K562 treated with DMSO at 1 percent for 12 hours (cell line): ENCODE results near the gene TMEM120B. TPM values are rescaled to one million over a fixed set of nuclear protein-coding genes. Genes with fewer than 3 reads are reported as not detected.

Source experiments
- total RNA-seq: library from RNA; unstranded; fragments of 300-600 nt; gene quantifications from 2 replicates; pipeline ENCODE4 v1.2.3, GENCODE V29; 2022; ENCODE audit not compliant: insufficient read depth

The TMEM120B gene
- 5.4 and 11.5 TPM in 2 replicates for total RNA-seq

GRCh38 chr12:121712461-121713256 lies at the start of gene TMEM120B:
Gene TMEM120B (plus strand): TSS chr12:121712752. CDS start chr12:121712896, 144 bp downstream.

GRCh38 chr12:121669521-121669900 lies 43.0 kb upstream of the TMEM120B start, which contains the start of gene MORN3:
Gene MORN3 (minus strand): TSS chr12:121669654. CDS start chr12:121669483, 171 bp downstream.

GRCh38 chr12:121793440-121793837 lies 80.9 kb downstream of the TMEM120B start, which contains the start of gene RHOF:
Gene RHOF (minus strand): TSS chr12:121793688. CDS start chr12:121793633, 55 bp downstream.

GRCh38 chr12:121803861-121804416 lies 91.4 kb downstream of the TMEM120B start, which contains the start of gene SETD1B:
Gene SETD1B (plus strand): TSS chr12:121804009. CDS start chr12:121804738, 729 bp downstream.

Other genes starting within 250 kb of the TMEM120B start
- gene KDM2B, start 131.7 kb upstream of the TMEM120B start, total RNA-seq: 14.5 and 39.8 TPM in 2 replicates
- 67.3 and 70.7 TPM in 2 replicates for gene ORAI1, start 86.2 kb upstream of the TMEM120B start, total RNA-seq
- 0.56 TPM in 1 of 2 replicates, not detected in the other for gene MORN3, start 43.1 kb upstream of the TMEM120B start, total RNA-seq
- 1.3 and 2.9 TPM in 2 replicates for gene RHOF, start 80.9 kb downstream of the TMEM120B start, total RNA-seq
- 1.5 and 10.0 TPM in 2 replicates for gene SETD1B, start 91.3 kb downstream of the TMEM120B start, total RNA-seq
- gene HPD, start 146.1 kb downstream of the TMEM120B start, total RNA-seq: not detected in 2 replicates
- gene PSMD9, start 176.0 kb downstream of the TMEM120B start, total RNA-seq: 97.3 and 113 TPM in 2 replicates
- gene CFAP251, start 205.8 kb downstream of the TMEM120B start, total RNA-seq: 10.1 and 18.1 TPM in 2 replicates